WTC11 (cell line): Measurements from ENCODE around the gene CCDC69. TPM values are rescaled to one million over a fixed set of nuclear protein-coding genes. Genes with fewer than 3 reads are reported as not detected.

Experiments
- ATAC-seq: fragments of 200-7000 bp; cut with Tn5 transposase; 2 replicates; pipeline ENCODE4 v1.10.0; 2021; ENCODE audit warnings: mild to moderate bottlenecking, moderate library complexity
- CTCF ChIA-PET: fragments of 300-600 bp; sonication (Branson Sonifier 250); formaldehyde crosslinking; loops from one replicate; lab custom pipeline; 2021; ENCODE audit warnings: antibody characterized with exemption; lab: Charles Lee
- POLR2A ChIA-PET: fragments of 350-600 bp; sonication (Branson Sonifier 250); formaldehyde crosslinking; loops from one replicate; lab custom pipeline; 2021; ENCODE audit warnings: antibody characterized with exemption; lab: Charles Lee
- DNase-seq: peaks from one replicate; pipeline ENCODE4 v3.0.0; 2021; ENCODE audit warnings: low spot score
- H3K27ac Mint-ChIP-seq: 2 replicates; pipeline ENCODE4 v1.8.0; 2021; ENCODE audit warnings: mixed read lengths
- H3K27me3 Mint-ChIP-seq: 2 replicates; pipeline ENCODE4 v1.8.0; 2021; ENCODE audit warnings: low read depth, mild to moderate bottlenecking, moderate library complexity, mixed read lengths
- H3K36me3 Mint-ChIP-seq: 2 replicates; pipeline ENCODE4 v1.8.0; 2021; ENCODE audit warnings: mixed read lengths
- H3K4me1 Mint-ChIP-seq: 2 replicates; pipeline ENCODE4 v1.8.0; 2022; ENCODE audit warnings: mixed read lengths
- H3K4me3 Mint-ChIP-seq: 2 replicates; pipeline ENCODE4 v1.8.0; 2021; ENCODE audit warnings: mild to moderate bottlenecking, moderate library complexity, mixed read lengths
- H3K9me3 Mint-ChIP-seq: 2 replicates; pipeline ENCODE4 v1.8.0; 2021; ENCODE audit warnings: mixed read lengths
- AFF4 ChIP-seq: sonication (generic); formaldehyde crosslinking; IDR thresholded peaks from 2 replicates; pipeline ENCODE4 v1.8.1; 2023; ENCODE audit warnings: mild to moderate bottlenecking, missing genetic modification reagents, borderline replicate concordance
- ATF1 ChIP-seq: sonication (generic); formaldehyde crosslinking; IDR thresholded peaks from 2 replicates; pipeline ENCODE4 v1.8.1; 2023; ENCODE audit warnings: mild to moderate bottlenecking, moderate library complexity, missing genetic modification reagents
- ATF3 ChIP-seq: sonication (generic); formaldehyde crosslinking; conservative IDR thresholded peaks from 2 replicates; pipeline ENCODE4 v1.8.1; 2022; ENCODE audit warnings: mild to moderate bottlenecking, missing genetic modification reagents
- CREM ChIP-seq: sonication (generic); formaldehyde crosslinking; IDR thresholded peaks from 2 replicates; pipeline ENCODE4 v1.8.1; 2022; ENCODE audit warnings: mild to moderate bottlenecking, missing genetic modification reagents, moderate library complexity
- EMX1 ChIP-seq: fragments of 250-450 bp; sonication (Bioruptor Pico); IDR thresholded peaks from 2 replicates; pipeline ENCODE4 v1.8.0; 2021; ENCODE audit warnings: mild to moderate bottlenecking
- ETV6 ChIP-seq: sonication (generic); formaldehyde crosslinking; IDR thresholded peaks from 2 replicates; pipeline ENCODE4 v1.8.1; 2022; ENCODE audit warnings: mild to moderate bottlenecking, missing genetic modification reagents
- FOXJ3 ChIP-seq: sonication (generic); formaldehyde crosslinking; IDR thresholded peaks from 2 replicates; pipeline ENCODE4 v1.9.0; 2021; ENCODE audit warnings: missing genetic modification reagents, mild to moderate bottlenecking, borderline replicate concordance
- GABPB1 ChIP-seq: sonication (generic); formaldehyde crosslinking; IDR thresholded peaks from 2 replicates; pipeline ENCODE4 v1.8.1; 2023; ENCODE audit warnings: mild to moderate bottlenecking, missing genetic modification reagents
- GTF2I ChIP-seq: fragments of 250-450 bp; sonication (Bioruptor Pico); conservative IDR thresholded peaks from 2 replicates; pipeline ENCODE4 v1.4.0; 2021; ENCODE audit warnings: mild to moderate bottlenecking
- MAX ChIP-seq: sonication (generic); formaldehyde crosslinking; IDR thresholded peaks from 2 replicates; pipeline ENCODE4 v1.8.0; 2022; ENCODE audit warnings: mild to moderate bottlenecking, missing genetic modification reagents
- MYBL2 ChIP-seq: sonication (generic); formaldehyde crosslinking; IDR thresholded peaks from 2 replicates; pipeline ENCODE4 v1.8.1; 2023; ENCODE audit warnings: mild to moderate bottlenecking, moderate library complexity, missing genetic modification reagents
- NFATC4 ChIP-seq: fragments of 250-450 bp; sonication (Bioruptor Pico); IDR thresholded peaks from 2 replicates; pipeline ENCODE4 v1.9.0; 2021; ENCODE audit warnings: mild to moderate bottlenecking
- NFYB ChIP-seq: sonication (generic); formaldehyde crosslinking; conservative IDR thresholded peaks from 2 replicates; pipeline ENCODE4 v1.8.0; 2022; ENCODE audit warnings: low read depth, missing genetic modification reagents
- NR2C2 ChIP-seq: sonication (generic); formaldehyde crosslinking; IDR thresholded peaks from 2 replicates; pipeline ENCODE4 v1.8.0; 2022; ENCODE audit warnings: mild to moderate bottlenecking, missing genetic modification reagents
- NR3C1 ChIP-seq: sonication (generic); formaldehyde crosslinking; conservative IDR thresholded peaks from 2 replicates; pipeline ENCODE4 v1.8.1; 2023; ENCODE audit warnings: low read depth, mild to moderate bottlenecking, missing genetic modification reagents
- RELA ChIP-seq: sonication (generic); formaldehyde crosslinking; IDR thresholded peaks from 2 replicates; pipeline ENCODE4 v1.8.1; 2022; ENCODE audit warnings: missing genetic modification reagents, mild to moderate bottlenecking, borderline replicate concordance
- TEAD1 ChIP-seq: sonication (generic); formaldehyde crosslinking; IDR thresholded peaks from 2 replicates; pipeline ENCODE4 v1.8.0; 2022; ENCODE audit warnings: mild to moderate bottlenecking, missing genetic modification reagents
- TEAD4 ChIP-seq: sonication (generic); formaldehyde crosslinking; IDR thresholded peaks from 2 replicates; pipeline ENCODE4 v1.8.0; 2022; ENCODE audit warnings: mild to moderate bottlenecking, missing genetic modification reagents
- ZNF121 ChIP-seq: sonication (generic); formaldehyde crosslinking; IDR thresholded peaks from 2 replicates; pipeline ENCODE4 v1.8.0; 2023; ENCODE audit warnings: missing genetic modification reagents
- ZNF671 ChIP-seq: fragments of 250-450 bp; sonication (Bioruptor Pico); IDR thresholded peaks from 2 replicates; pipeline ENCODE4 v1.8.0; 2021; ENCODE audit warnings: mild to moderate bottlenecking
- total RNA-seq: library from RNA; stranded (reverse); gene quantifications from 3 replicates; pipeline ENCODE4 v1.2.3, GENCODE V29; 2021

Gene CCDC69
- total RNA-seq, 1 experiment from 2014 or later = 12.4 TPM

- Mint-ChIP-seq H3K27me3 (no peaks in the 10 kb centered on the region), H3K36me3 (peaks cover 37% of the 10 kb centered on the region), H3K9me3 (no peaks in the 10 kb centered on the region), H3K4me1 (peaks cover 15% of the 10 kb centered on the region), H3K27ac (no peak overlapping the region), H3K4me3 (no peak overlapping the region)
- no peak for DNase-seq
- TF ChIP-seq MYBL2 (CRISPR knock-in tag) = no peak
- TF ChIP-seq ATF1 (CRISPR knock-in tag) = no peak
- no peak for TF ChIP-seq RELA (CRISPR knock-in tag)
- TF ChIP-seq AFF4 (CRISPR knock-in tag) = no peak
- no peak for TF ChIP-seq ATF3 (CRISPR knock-in tag)
- TF ChIP-seq CREM (CRISPR knock-in tag) = no peak
- no peak for TF ChIP-seq NFATC4 (CRISPR knock-in tag)
- no peak for TF ChIP-seq FOXJ3 (CRISPR knock-in tag)
- ChIA-PET CTCF (interaction anchor here (0.8 to 2.9 kb wide), 3 partner anchors 11 to 28 kb away, joined by 4 to 18 read pairs (median 5); no protein-coding TSS in a partner anchor), POLR2A (no interaction called here)
- no peak for ATAC-seq
Observed at GRCh38 chr5:151137067-151137825, 86.6 kb downstream of the CCDC69 start.

GRCh38 chr5:151134228-151134627 lies 89.7 kb downstream of the CCDC69 start:
- Mint-ChIP-seq H3K27ac (no peak overlapping the region), H3K9me3 (no peaks in the 10 kb centered on the region), H3K4me3 (no peak overlapping the region), H3K4me1 (peaks cover 3% of the 10 kb centered on the region; the same call in 1 of the 2 replicates), H3K27me3 (no peaks in the 10 kb centered on the region), H3K36me3 (peaks cover 56% of the 10 kb centered on the region)
- TF ChIP-seq NFATC4 (CRISPR knock-in tag) (no peak), ETV6 (CRISPR knock-in tag) (no peak), MAX (CRISPR knock-in tag) (no peak), MYBL2 (CRISPR knock-in tag) (no peak), GTF2I (no peak), TEAD4 (CRISPR knock-in tag) (no peak), GABPB1 (CRISPR knock-in tag) (no peak), TEAD1 (CRISPR knock-in tag) (no peak), NFYB (CRISPR knock-in tag) (no peak), RELA (CRISPR knock-in tag) (no peak), NR2C2 (CRISPR knock-in tag) (no peak), NR3C1 (CRISPR knock-in tag) (no peak), ATF1 (CRISPR knock-in tag) (no peak), EMX1 (CRISPR knock-in tag) (no peak), ZNF671 (CRISPR knock-in tag) (no peak), ZNF121 (CRISPR knock-in tag) (no peak)
- ATAC-seq (no peak), DNase-seq (no peak)
- CTCF ChIA-PET = interaction anchor here (1.3 to 2.9 kb wide), 3 partner anchors 8 to 83 kb away, joined by 5 to 18 read pairs (median 8); no protein-coding TSS in a partner anchor
- POLR2A ChIA-PET = no interaction called here
